COLO829 (cell line): ENCODE results near the gene ARX.

Experiments
- DNase-seq: peaks from one replicate; pipeline ENCODE4 v3.0.0; 2012; ENCODE audit warnings: low spot score

ARX gene

GRCh38 chrX:25015486-25016360 lies at the start of gene ARX:
Gene ARX, minus strand, starts transcription at chrX:25015965. Its CDS starts 228 bp downstream, at chrX:25015737.
- DNase-seq, result no peak

- no peak for DNase-seq
Measured at GRCh38 chrX:25059273-25059672, 43.5 kb upstream of the ARX start.

- no peak for DNase-seq
Measured at GRCh38 chrX:25052798-25053534, 37.2 kb upstream of the ARX start.

- DNase-seq, result no peak
Measured at GRCh38 chrX:25049971-25050370, 34.2 kb upstream of the ARX start.

- peak; percentile 6 for DNase-seq
Measured at GRCh38 chrX:25049357-25049756, 33.6 kb upstream of the ARX start.

- no peak for DNase-seq
Measured at GRCh38 chrX:25048178-25048577, 32.4 kb upstream of the ARX start.

GRCh38 chrX:25043192-25043591 lies 27.4 kb upstream of the ARX start:
- DNase-seq, result no peak

GRCh38 chrX:25039036-25039435 lies 23.3 kb upstream of the ARX start:
- DNase-seq, result no peak

GRCh38 chrX:25034889-25035288 lies 19.1 kb upstream of the ARX start:
- DNase-seq, result no peak

GRCh38 chrX:25029288-25029825 lies 13.6 kb upstream of the ARX start:
- no peak for DNase-seq

- DNase-seq, result peak; percentile 48
Measured at GRCh38 chrX:25028726-25029125, 13.0 kb upstream of the ARX start.

GRCh38 chrX:25026576-25026975 lies 10.8 kb upstream of the ARX start:
- DNase-seq, result no peak

GRCh38 chrX:25025615-25026014 lies 9.8 kb upstream of the ARX start:
- DNase-seq, result no peak

- DNase-seq, result no peak
Measured at GRCh38 chrX:25023908-25024307, 8.1 kb upstream of the ARX start.

GRCh38 chrX:25022499-25023325 lies 6.9 kb upstream of the ARX start:
- DNase-seq, result no peak

GRCh38 chrX:25020905-25021449 lies 5.2 kb upstream of the ARX start:
- peak; percentile 40 for DNase-seq

GRCh38 chrX:25020391-25020904 lies 4.7 kb upstream of the ARX start:
- DNase-seq, result no peak

GRCh38 chrX:25019707-25020390 lies 4.1 kb upstream of the ARX start:
- peak; percentile 19 for DNase-seq

- no peak for DNase-seq
Measured at GRCh38 chrX:25018682-25019081, 2.9 kb upstream of the ARX start.

- DNase-seq, result no peak
Measured at GRCh38 chrX:25017667-25018247, 2.0 kb upstream of the ARX start.
